RWPE2 (cell line): Measurements from ENCODE around the gene ALK.
A peak's percentile ranks its signal among the peaks of the same experiment; 100 is the strongest.

Source experiments
- ATAC-seq: fragments of 200-7000 bp; cut with Tn5 transposase; 3 replicates; pipeline ENCODE4 v1.9.1; 2021; ENCODE audit warnings: low read depth
- DNase-seq: peaks from one replicate; pipeline ENCODE4 v3.0.0-alpha.2; 2020; ENCODE audit warnings: low spot score
- H3K27ac ChIP-seq: fragments of 450-650 bp; 2 replicates; pipeline ENCODE4 v1.5.1; 2017; ENCODE audit warnings: mild to moderate bottlenecking; ENCODE audit not compliant: poor library complexity, severe bottlenecking
- H3K27me3 ChIP-seq: fragments of 250-450 bp; sonication (Bioruptor Pico); 2 replicates; pipeline ENCODE4 v1.5.1; 2021; ENCODE audit warnings: mild to moderate bottlenecking, moderate library complexity; ENCODE audit not compliant: insufficient read depth, poor library complexity, severe bottlenecking
- H3K36me3 ChIP-seq: fragments of 250-450 bp; sonication (Bioruptor Pico); 2 replicates; pipeline ENCODE4 v1.5.1; 2020; ENCODE audit warnings: low read depth, mild to moderate bottlenecking, moderate library complexity
- H3K4me1 ChIP-seq: fragments of 250-450 bp; sonication (Bioruptor Pico); 2 replicates; pipeline ENCODE4 v1.5.1; 2021; ENCODE audit warnings: mild to moderate bottlenecking, moderate library complexity; ENCODE audit not compliant: insufficient read depth, poor library complexity, severe bottlenecking
- H3K4me3 ChIP-seq: fragments of 250-450 bp; sonication (Bioruptor Pico); 2 replicates; pipeline ENCODE4 v1.5.1; 2021; ENCODE audit warnings: mild to moderate bottlenecking, moderate library complexity; ENCODE audit not compliant: severe bottlenecking
- H3K9me3 ChIP-seq: fragments of 250-450 bp; sonication (Bioruptor Pico); 2 replicates; pipeline ENCODE4 v1.5.1; 2021; ENCODE audit warnings: mild to moderate bottlenecking, moderate library complexity; ENCODE audit not compliant: severe bottlenecking
- TF ChIP-seq, protein P1 (sequence below): fragments of 450-650 bp; IDR thresholded peaks from one replicate; pipeline ENCODE4 v1.5.1; 2017; ENCODE audit warnings: mild to moderate bottlenecking, moderate library complexity; ENCODE audit not compliant: poor library complexity, severe bottlenecking

The ALK gene

DNA sequence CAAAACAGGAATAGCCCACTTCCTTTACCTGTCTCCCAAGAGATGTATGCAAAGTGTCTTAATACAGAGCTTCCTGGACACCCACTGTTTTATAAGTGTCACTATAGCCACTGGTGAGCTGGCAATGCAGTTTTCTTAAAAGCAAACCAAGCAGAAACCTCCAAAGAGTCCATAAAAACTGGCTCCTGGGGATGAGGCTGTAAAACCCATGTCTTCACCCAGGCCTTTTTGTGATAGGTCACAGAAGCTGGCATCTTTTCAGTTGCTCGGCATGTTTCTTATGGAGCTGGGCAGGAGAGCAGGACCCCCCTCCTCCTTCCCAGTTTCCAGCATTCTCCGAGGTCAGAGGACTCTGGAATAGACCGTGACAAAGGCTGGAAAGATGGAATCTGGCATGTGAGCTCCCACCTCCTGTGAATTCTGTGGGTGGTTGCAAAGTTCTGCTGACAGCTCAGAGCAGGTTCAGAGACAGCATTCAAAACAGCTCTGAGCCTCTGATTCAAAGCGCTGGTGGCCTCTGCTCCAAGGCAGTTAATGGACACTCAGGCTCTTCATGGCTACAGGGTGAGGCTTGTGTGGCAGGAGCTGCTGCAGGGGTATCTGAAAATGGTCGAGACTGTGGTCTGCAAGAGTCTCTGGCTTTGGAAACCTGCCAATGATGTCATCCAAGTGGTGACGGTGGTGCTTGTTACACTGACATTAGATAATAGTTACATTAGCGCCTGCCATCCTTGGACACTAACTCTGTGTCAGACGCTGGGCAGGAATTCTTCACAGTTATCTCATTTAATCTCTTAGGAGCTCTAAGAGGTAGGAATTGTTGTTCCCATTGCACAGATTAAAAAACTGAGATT lies 522.8 kb downstream of the ALK start:
- Histone ChIP-seq H3K4me3 (no peak overlapping the region), H3K36me3 (no peaks in the 10 kb centered on the region), H3K4me1 (no peaks in the 10 kb centered on the region), H3K27ac (no peak overlapping the region), H3K27me3 (no peaks in the 10 kb centered on the region), H3K9me3 (no peaks in the 10 kb centered on the region)
- no peak for DNase-seq
- TF ChIP-seq, protein P1, sequence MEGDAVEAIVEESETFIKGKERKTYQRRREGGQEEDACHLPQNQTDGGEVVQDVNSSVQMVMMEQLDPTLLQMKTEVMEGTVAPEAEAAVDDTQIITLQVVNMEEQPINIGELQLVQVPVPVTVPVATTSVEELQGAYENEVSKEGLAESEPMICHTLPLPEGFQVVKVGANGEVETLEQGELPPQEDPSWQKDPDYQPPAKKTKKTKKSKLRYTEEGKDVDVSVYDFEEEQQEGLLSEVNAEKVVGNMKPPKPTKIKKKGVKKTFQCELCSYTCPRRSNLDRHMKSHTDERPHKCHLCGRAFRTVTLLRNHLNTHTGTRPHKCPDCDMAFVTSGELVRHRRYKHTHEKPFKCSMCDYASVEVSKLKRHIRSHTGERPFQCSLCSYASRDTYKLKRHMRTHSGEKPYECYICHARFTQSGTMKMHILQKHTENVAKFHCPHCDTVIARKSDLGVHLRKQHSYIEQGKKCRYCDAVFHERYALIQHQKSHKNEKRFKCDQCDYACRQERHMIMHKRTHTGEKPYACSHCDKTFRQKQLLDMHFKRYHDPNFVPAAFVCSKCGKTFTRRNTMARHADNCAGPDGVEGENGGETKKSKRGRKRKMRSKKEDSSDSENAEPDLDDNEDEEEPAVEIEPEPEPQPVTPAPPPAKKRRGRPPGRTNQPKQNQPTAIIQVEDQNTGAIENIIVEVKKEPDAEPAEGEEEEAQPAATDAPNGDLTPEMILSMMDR, result no peak
- ATAC-seq, result no peak

GRCh38 chr2:29397713-29398112 lies 523.7 kb downstream of the ALK start:
- TF ChIP-seq, protein P1, result no peak
- Histone ChIP-seq H3K9me3 (no peaks in the 10 kb centered on the region), H3K27me3 (no peaks in the 10 kb centered on the region), H3K4me1 (no peaks in the 10 kb centered on the region), H3K36me3 (no peaks in the 10 kb centered on the region), H3K4me3 (no peak overlapping the region), H3K27ac (no peak overlapping the region)
- ATAC-seq, result no peak
- no peak for DNase-seq

- TF ChIP-seq, protein P1, result no peak
- no peaks in the 10 kb centered on the region for H3K36me3 ChIP-seq
- no peak overlapping the region for H3K4me3 ChIP-seq
- DNase-seq (no peak), ATAC-seq (peak; percentile 21; the same call in 1 of the 3 replicates)
- H3K27ac ChIP-seq, result no peak overlapping the region
- H3K4me1 ChIP-seq, result no peaks in the 10 kb centered on the region
- H3K27me3 ChIP-seq, result no peaks in the 10 kb centered on the region
- no peaks in the 10 kb centered on the region for H3K9me3 ChIP-seq
Observed at GRCh38 chr2:29397039-29397438, 524.3 kb downstream of the ALK start.

GRCh38 chr2:29394981-29395350 lies 526.4 kb downstream of the ALK start:
- ATAC-seq, result no peak
- Histone ChIP-seq H3K9me3 (no peaks in the 10 kb centered on the region), H3K27ac (no peak overlapping the region), H3K4me1 (no peaks in the 10 kb centered on the region), H3K27me3 (no peaks in the 10 kb centered on the region), H3K4me3 (no peak overlapping the region), H3K36me3 (no peaks in the 10 kb centered on the region)
- TF ChIP-seq, protein P1, result no peak
- DNase-seq, result no peak
